IMR-90 (cell line): ENCODE results near the gene GATA1. TPM values are rescaled to one million over a fixed set of nuclear protein-coding genes. Genes with fewer than 3 reads are reported as not detected.
A peak's percentile ranks its signal among the peaks of the same experiment; 100 is the strongest.

ENCODE experiments used
- ATAC-seq: fragments of 200-7000 bp; cut with Tn5 transposase; 2 replicates; pipeline ENCODE4 v1.9.1; 2020; ENCODE audit warnings: low read depth, mild to moderate bottlenecking, moderate library complexity
- BruUV-seq: library from RNA; stranded (reverse); fragments of 400-500 nt; replicated peaks from 2 replicates; lab custom pipeline; 2021; lab: Mats Ljungman, UMichigan
- CTCF ChIA-PET: fragments of 300-600 bp; formaldehyde crosslinking; extraction: SDS; loops from one replicate; lab custom pipeline; 2021; ENCODE audit warnings: antibody characterized with exemption; lab: Yijun Ruan, JAX
- POLR2A ChIA-PET: fragments of 300-600 bp; sonication (Branson Sonifier 250); formaldehyde crosslinking; loops from one replicate; lab custom pipeline; 2022; ENCODE audit warnings: antibody characterized with exemption; ENCODE audit not compliant: unreplicated experiment; lab: Charles Lee
- DNase-seq: peaks from one replicate; pipeline ENCODE4 v3.0.0; 2013
- H2AFZ ChIP-seq: replicated peaks from 2 replicates; pipeline ENCODE3; 2013; ENCODE audit warnings: low read length, mild to moderate bottlenecking; ENCODE audit not compliant: poor library complexity
- H2AK5ac ChIP-seq: 2 replicates; pipeline ENCODE4 v1.6.1; 2013; ENCODE audit warnings: low read depth, low read length, inconsistent platforms
- H2AK9ac ChIP-seq: replicated peaks from 2 replicates; pipeline ENCODE3; 2013; ENCODE audit warnings: mild to moderate bottlenecking, low read depth, low read length, moderate library complexity; ENCODE audit not compliant: poor library complexity
- H2BK120ac ChIP-seq: 2 replicates; pipeline ENCODE4 v1.6.1; 2013; ENCODE audit warnings: low read depth, low read length, inconsistent platforms
- H2BK15ac ChIP-seq: 3 replicates; pipeline ENCODE4 v1.6.1; 2013; ENCODE audit warnings: low read depth, low read length, inconsistent platforms
- H2BK20ac ChIP-seq: 2 replicates; pipeline ENCODE4 v1.6.1; 2013; ENCODE audit warnings: low read depth, mild to moderate bottlenecking, inconsistent platforms, low read length, moderate library complexity
- H2BK5ac ChIP-seq: 2 replicates; pipeline ENCODE4 v1.6.1; 2013; ENCODE audit warnings: mild to moderate bottlenecking, low read depth, low read length, inconsistent platforms; ENCODE audit not compliant: poor library complexity, severe bottlenecking
- H3K14ac ChIP-seq: replicated peaks from 2 replicates; pipeline ENCODE4 v1.6.1; 2013; ENCODE audit warnings: low read depth, low read length, inconsistent platforms
- H3K18ac ChIP-seq: 2 replicates; pipeline ENCODE4 v1.6.1; 2013; ENCODE audit warnings: low read depth, low read length, control low read depth
- H3K23ac ChIP-seq: 2 replicates; pipeline ENCODE4 v1.6.1; 2013; ENCODE audit warnings: low read depth, low read length, inconsistent platforms
- H3K27ac ChIP-seq: 2 replicates; pipeline ENCODE4 v1.5.1; 2013; ENCODE audit warnings: mild to moderate bottlenecking, control low read depth, low read length; ENCODE audit not compliant: insufficient read depth
- H3K27me3 ChIP-seq: 2 replicates; pipeline ENCODE4 v1.6.1; 2013; ENCODE audit warnings: low read length; ENCODE audit not compliant: control insufficient read depth, insufficient read depth
- H3K36me3 ChIP-seq: 2 replicates; pipeline ENCODE4 v1.6.1; 2013; ENCODE audit warnings: low read length, mixed read lengths; ENCODE audit not compliant: control insufficient read depth, insufficient read depth
- H3K4ac ChIP-seq: 2 replicates; pipeline ENCODE4 v1.6.1; 2013; ENCODE audit warnings: low read depth, low read length, inconsistent platforms
- H3K4me1 ChIP-seq: 2 replicates; pipeline ENCODE4 v1.6.1; 2013; ENCODE audit warnings: low read length, mixed read lengths; ENCODE audit not compliant: control insufficient read depth, insufficient read depth
- H3K4me2 ChIP-seq: 2 replicates; pipeline ENCODE4 v1.6.1; 2013; ENCODE audit warnings: low read depth, mild to moderate bottlenecking, control low read depth, low read length, moderate library complexity
- H3K4me3 ChIP-seq: 2 replicates; pipeline ENCODE4 v1.5.1; 2013; ENCODE audit warnings: low read depth, mild to moderate bottlenecking, control low read depth, low read length, moderate library complexity; ENCODE audit not compliant: insufficient read depth
- H3K56ac ChIP-seq: 2 replicates; pipeline ENCODE4 v1.6.1; 2013; ENCODE audit warnings: low read length, inconsistent platforms; ENCODE audit not compliant: insufficient read depth; ENCODE audit errors: extremely low read depth
- H3K79me1 ChIP-seq, 2 experiments: 2 replicates each; pipeline ENCODE4 v1.6.1; 2013; ENCODE audit warnings: low read length in 2 of 2, inconsistent platforms in 1 of 2, low read depth in 1 of 2
- H3K9ac ChIP-seq: 2 replicates; pipeline ENCODE4 v1.6.1; 2013; ENCODE audit warnings: low read depth, low read length, control low read depth
- H3K9me1 ChIP-seq: 2 replicates; pipeline ENCODE4 v1.6.1; 2013; ENCODE audit warnings: low read length, inconsistent platforms; ENCODE audit not compliant: insufficient read depth
- H3K9me3 ChIP-seq: 2 replicates; pipeline ENCODE4 v1.6.1; 2013; ENCODE audit warnings: low read length; ENCODE audit not compliant: control insufficient read depth, insufficient read depth
- H4K20me1 ChIP-seq: 2 replicates; pipeline ENCODE4 v1.6.1; 2013; ENCODE audit warnings: low read length, inconsistent platforms; ENCODE audit not compliant: insufficient read depth
- H4K5ac ChIP-seq: 2 replicates; pipeline ENCODE4 v1.6.1; 2013; ENCODE audit warnings: mild to moderate bottlenecking, low read depth, low read length, control low read depth
- H4K8ac ChIP-seq, 2 experiments: 2 replicates each; pipeline ENCODE4 v1.6.1; 2013; ENCODE audit warnings: low read depth in 2 of 2, low read length in 2 of 2, control low read depth in 1 of 2, inconsistent platforms in 1 of 2
- H4K91ac ChIP-seq: 2 replicates; pipeline ENCODE4 v1.6.1; 2013; ENCODE audit warnings: low read depth, low read length, inconsistent platforms; ENCODE audit not compliant: insufficient read depth
- MAFK ChIP-seq: IDR thresholded peaks from 2 replicates; pipeline ENCODE4 v1.6.1; 2012; ENCODE audit warnings: low read depth, low read length, improper control_type of control experiment
- SMC3 ChIP-seq: fragments of 150-350 bp; IDR thresholded peaks from 2 replicates; pipeline ENCODE4 v1.6.1; 2016; ENCODE audit warnings: low read depth, mild to moderate bottlenecking, antibody characterized with exemption, low read length, moderate library complexity
- WGBS, 2 experiments: methylation state at CpG; one replicate each; pipeline versions ENCODE4 v1.1.5 to v1.1.7; 2013; ENCODE audit warnings: missing lambda C conversion rate in 2 of 2; ENCODE audit not compliant: insufficient read length in 1 of 2; ENCODE audit errors: extremely low coverage in 2 of 2; 5-methylcytosine and 5-hydroxymethylcytosine counted together
- dilution Hi-C: fragments of 300-500 bp; cut with HindIII; formaldehyde crosslinking; loops from one replicate; pipeline ENCODE4 v1.14.3; 2018; ENCODE audit warnings: low sequenced_read_pairs; ENCODE audit not compliant: unreplicated experiment
- in situ Hi-C: fragments of 300-500 bp; cut with MboI; formaldehyde crosslinking; loops from 3 replicates; pipeline ENCODE4 v1.14.3; 2019; ENCODE audit warnings: low sequenced_read_pairs, inconsistent platforms, mixed read lengths
- intact Hi-C: fragments of 100-400 bp; cut with micrococcal nuclease; formaldehyde crosslinking; loops from 2 replicates; pipeline ENCODE4 v1.10.0; 2022
- polyA plus RNA-seq, 3 experiments: library from polyadenylated mRNA; depleted of rRNA; stranded (reverse); fragments of >200 nt; gene quantifications; 2 replicates each; pipeline ENCODE4 v1.2.3, GENCODE V29; 2012; ENCODE audit warnings: low replicate concordance in 1 of 3
- total RNA-seq: library from RNA; depleted of rRNA; stranded (reverse); fragments of >200 nt; gene quantifications from 2 replicates; pipeline ENCODE4 v1.2.3, GENCODE V29; 2012

GATA1 gene
- total and polyA plus RNA-seq, 2 of the 4 experiments (the other 2 are of a cell fraction): not detected

DNA sequence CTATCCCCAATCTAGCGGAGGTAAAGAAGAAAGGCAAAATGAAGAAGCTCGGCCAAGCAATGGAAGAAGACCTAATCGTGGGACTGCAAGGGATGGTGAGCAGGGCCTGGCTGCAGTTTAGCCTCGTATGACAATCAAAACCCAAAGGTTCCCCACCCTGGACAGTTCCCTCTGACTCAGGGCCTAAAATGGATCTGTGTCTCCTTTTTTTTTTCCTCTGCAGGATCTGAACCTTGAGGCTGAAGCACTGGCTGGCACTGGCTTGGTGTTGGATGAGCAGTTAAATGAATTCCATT lies 16.5 kb downstream of the GATA1 start:
- dilution Hi-C loops: no loop called here
- 0 out of 2 replicates have a peak overlapping the region, but pooled peaks have one; percentile 24 for H3K9ac ChIP-seq
- H3K18ac ChIP-seq: no peak overlapping the region
- peak overlapping the region; percentile 47; the same call in 1 of the 2 replicates for H3K4ac ChIP-seq
- in situ Hi-C loops: no loop called here
- ChIA-PET CTCF (no interaction called here), POLR2A (no interaction called here)
- H4K91ac ChIP-seq: no peak overlapping the region
- TF ChIP-seq MAFK: no peak
- no peak for TF ChIP-seq SMC3
- intact Hi-C loops: loop anchor here (10.0 kb wide), 1 partner anchor 908 kb away; no protein-coding TSS in a partner anchor
- peaks cover 2% of the 10 kb centered on the region; the same call in 1 of the 2 replicates for H3K36me3 ChIP-seq
- WGBS, 2 experiments: 48% methylated on average over 4 of the region's 4 CpGs; no CpG with 5 or more reads in 1 of the 2 experiments
- BruUV-seq: no TSS peak
- H3K14ac ChIP-seq: no peak overlapping the region
- H3K79me1 ChIP-seq: peaks cover 0 to 13% of the 10 kb centered on the region in 2 experiments; a peak in 1 of 4 replicates
- 0 out of 2 replicates have a peak, but pooled peaks cover 3% of the 10 kb centered on the region for H3K4me1 ChIP-seq
- DNase-seq (no peak), ATAC-seq (no peak)
- no peak overlapping the region for H2BK15ac ChIP-seq
- H3K27me3 ChIP-seq: no peaks in the 10 kb centered on the region
- no peak overlapping the region for H4K5ac ChIP-seq
- no peak overlapping the region; the same call in 1 of the 2 replicates for H3K27ac ChIP-seq
- no peaks in the 10 kb centered on the region for H3K9me3 ChIP-seq
- H3K4me2 ChIP-seq: peak overlapping the region; percentile 32
- H3K23ac ChIP-seq: no peak overlapping the region
- H2AK5ac ChIP-seq: no peak overlapping the region
- H3K4me3 ChIP-seq: no peak overlapping the region; the same call in 1 of the 2 replicates
- H2AFZ ChIP-seq: peak overlapping the region; percentile 89
- H2BK120ac ChIP-seq: no peak overlapping the region
- H3K9me1 ChIP-seq: peaks cover 10% of the 10 kb centered on the region; the same call in 1 of the 2 replicates
- H4K8ac ChIP-seq: peak overlapping the region in 1 of 2 experiments; percentile 78; a peak in 2 of 4 replicates
- no peak overlapping the region for H3K56ac ChIP-seq
- peak overlapping the region; percentile 63 for H2AK9ac ChIP-seq
- no peak overlapping the region for H2BK5ac ChIP-seq
- no peaks in the 10 kb centered on the region for H4K20me1 ChIP-seq
- H2BK20ac ChIP-seq: no peak overlapping the region
